OCI-LY7 (cell line): ENCODE measurements around the gene JAZF1. TPM values are rescaled to one million over a fixed set of nuclear protein-coding genes. Genes with fewer than 3 reads are reported as not detected.
A peak's percentile ranks its signal among the peaks of the same experiment; 100 is the strongest.

ENCODE experiments used
- BruUV-seq: library from RNA; stranded (reverse); fragments of 400-500 nt; replicated peaks from 2 replicates; lab custom pipeline; 2021; lab: Mats Ljungman, UMichigan
- CTCF ChIA-PET: fragments of 300-600 bp; sonication (Branson Sonifier 250); formaldehyde crosslinking; loops from one replicate; lab custom pipeline; 2022; ENCODE audit warnings: antibody characterized with exemption; ENCODE audit not compliant: unreplicated experiment; lab: Charles Lee
- POLR2A ChIA-PET: fragments of 300-600 bp; sonication (Branson Sonifier 250); formaldehyde crosslinking; loops from one replicate; lab custom pipeline; 2022; ENCODE audit warnings: antibody characterized with exemption; lab: Charles Lee
- DNase-seq: peaks from one replicate; pipeline ENCODE4 v3.0.0-alpha.2; 2015; ENCODE audit warnings: low spot score
- H2AFZ ChIP-seq: fragments of 200-600 bp; sonication (generic), shearing (Covaris generic); 2 replicates; pipeline ENCODE4 v1.6.1; 2014; ENCODE audit warnings: mild to moderate bottlenecking, antibody characterized with exemption, low read length, moderate library complexity
- H3K27ac ChIP-seq: fragments of 200-600 bp; sonication (generic); 2 replicates; pipeline ENCODE4 v1.5.1; 2014; ENCODE audit warnings: mixed run types, low read depth, mild to moderate bottlenecking, moderate library complexity, low read length, inconsistent platforms; ENCODE audit not compliant: poor library complexity, severe bottlenecking
- H3K36me3 ChIP-seq: fragments of 200-600 bp; sonication (generic); 2 replicates; pipeline ENCODE4 v1.6.1; 2014; ENCODE audit warnings: mild to moderate bottlenecking, antibody characterized with exemption, low read length, moderate library complexity, mixed read lengths; ENCODE audit not compliant: insufficient read depth
- H3K4me1 ChIP-seq: fragments of 200-600 bp; sonication (generic); 2 replicates; pipeline ENCODE4 v1.5.1; 2014; ENCODE audit warnings: mild to moderate bottlenecking, low read length; ENCODE audit not compliant: insufficient read depth, poor library complexity, severe bottlenecking
- H3K4me2 ChIP-seq: fragments of 200-600 bp; sonication (generic); 2 replicates; pipeline ENCODE4 v1.6.1; 2014; ENCODE audit warnings: mild to moderate bottlenecking, low read length
- H3K4me3 ChIP-seq: fragments of 200-600 bp; sonication (generic); 2 replicates; pipeline ENCODE4 v1.5.1; 2014; ENCODE audit warnings: mild to moderate bottlenecking, low read depth, low read length; ENCODE audit not compliant: poor library complexity, severe bottlenecking
- H3K79me2 ChIP-seq: fragments of 200-600 bp; sonication (generic); 2 replicates; pipeline ENCODE4 v1.6.1; 2016; ENCODE audit warnings: low read depth, mild to moderate bottlenecking, low read length, moderate library complexity, mixed read lengths; ENCODE audit not compliant: insufficient read depth
- H3K9me2 ChIP-seq: fragments of 200-600 bp; sonication (generic); 2 replicates; pipeline ENCODE4 v1.6.1; 2016; ENCODE audit warnings: mild to moderate bottlenecking, low read length, mixed read lengths; ENCODE audit not compliant: insufficient read depth
- H3K9me3 ChIP-seq: fragments of 200-600 bp; sonication (generic); 2 replicates; pipeline ENCODE4 v1.6.1; 2014; ENCODE audit warnings: mild to moderate bottlenecking, mixed run types, low read length, mixed read lengths
- H4K20me1 ChIP-seq: fragments of 200-600 bp; sonication (generic); 2 replicates; pipeline ENCODE4 v1.6.1; 2014; ENCODE audit warnings: mild to moderate bottlenecking, antibody characterized with exemption, low read length, moderate library complexity, mixed read lengths; ENCODE audit not compliant: insufficient read depth
- EZH2phosphoT487 ChIP-seq: fragments of 200-600 bp; sonication (generic); IDR thresholded peaks from 2 replicates; pipeline ENCODE4 v1.6.1; 2018; ENCODE audit warnings: low read depth, borderline replicate concordance, mild to moderate bottlenecking, mixed run types, antibody characterized with exemption, low read length, moderate library complexity, mixed read lengths
- intact Hi-C: fragments of 100-400 bp; cut with micrococcal nuclease; formaldehyde crosslinking; loops from one replicate; pipeline ENCODE4 v1.10.0; 2022; ENCODE audit not compliant: unreplicated experiment
- total RNA-seq, 2 experiments: library from RNA; depleted of rRNA in 1 of 2; stranded (reverse); fragments of >200 nt in 1 of 2; shearing (Covaris generic) in 1 of 2; gene quantifications; 2 replicates each; pipeline ENCODE4 v1.2.3, GENCODE V29; 2014 to 2022
- TF ChIP-seq, protein P1 (sequence below): fragments of 200-600 bp; sonication (generic); conservative IDR thresholded peaks from 2 replicates; pipeline ENCODE4 v1.5.1; 2014; ENCODE audit warnings: mild to moderate bottlenecking, antibody characterized with exemption, low read length, moderate library complexity, mixed read lengths

Gene JAZF1
- total RNA-seq, 2 experiments from 2014 or later, result 6.3 to 25.0 TPM

DNA sequence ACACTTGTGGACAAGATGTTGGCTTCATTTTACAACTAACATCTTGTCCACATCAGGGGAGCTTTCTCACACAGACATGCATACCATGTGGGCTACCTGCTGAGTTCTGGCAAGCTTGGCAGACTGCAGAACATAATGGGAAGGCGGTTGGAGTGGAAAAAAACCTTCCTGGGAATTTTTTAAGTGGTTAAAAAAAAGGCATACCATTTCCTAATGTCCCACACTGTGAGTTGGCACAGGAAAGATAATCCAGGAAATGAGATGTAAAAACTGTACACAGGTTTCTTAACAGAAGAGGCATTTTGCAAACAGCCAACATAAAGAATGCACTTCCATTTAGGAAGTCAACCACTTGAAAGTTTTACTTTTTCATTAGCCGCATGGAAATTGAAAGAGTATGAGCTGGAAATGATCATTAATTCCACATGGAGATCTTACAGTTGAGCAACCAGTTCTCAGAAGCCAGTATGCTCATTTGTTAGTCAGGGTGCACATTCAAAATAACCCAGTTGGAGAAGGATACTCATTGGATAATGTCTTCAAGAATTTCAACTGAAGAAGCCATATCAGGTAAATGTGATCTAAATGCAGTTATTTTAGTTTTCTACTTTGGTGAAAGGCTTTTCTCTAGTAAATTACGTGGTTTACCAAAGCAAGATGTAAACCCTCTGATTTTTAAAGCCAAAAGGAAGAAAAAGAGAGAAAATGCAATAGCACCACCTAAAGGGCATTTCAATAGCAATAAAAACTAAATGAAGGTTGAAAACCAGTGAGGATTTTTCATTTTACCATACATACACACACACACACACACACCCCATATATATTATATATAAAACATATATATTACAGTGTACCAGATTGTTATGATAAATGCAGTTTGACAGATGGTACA, 246.7 kb downstream of the JAZF1 start:
- Histone ChIP-seq H3K4me3 (no peak overlapping the region), H3K4me1 (peaks cover 5% of the 10 kb centered on the region), H3K9me3 (no peaks in the 10 kb centered on the region), H3K36me3 (no peaks in the 10 kb centered on the region), H3K27ac (no peak overlapping the region), H3K9me2 (no peaks in the 10 kb centered on the region), H2AFZ (no peak overlapping the region), H4K20me1 (no peaks in the 10 kb centered on the region), H3K79me2 (no peaks in the 10 kb centered on the region), H3K4me2 (peak overlapping the region; percentile 14; the same call in 1 of the 2 replicates)
- TF ChIP-seq, protein P1, sequence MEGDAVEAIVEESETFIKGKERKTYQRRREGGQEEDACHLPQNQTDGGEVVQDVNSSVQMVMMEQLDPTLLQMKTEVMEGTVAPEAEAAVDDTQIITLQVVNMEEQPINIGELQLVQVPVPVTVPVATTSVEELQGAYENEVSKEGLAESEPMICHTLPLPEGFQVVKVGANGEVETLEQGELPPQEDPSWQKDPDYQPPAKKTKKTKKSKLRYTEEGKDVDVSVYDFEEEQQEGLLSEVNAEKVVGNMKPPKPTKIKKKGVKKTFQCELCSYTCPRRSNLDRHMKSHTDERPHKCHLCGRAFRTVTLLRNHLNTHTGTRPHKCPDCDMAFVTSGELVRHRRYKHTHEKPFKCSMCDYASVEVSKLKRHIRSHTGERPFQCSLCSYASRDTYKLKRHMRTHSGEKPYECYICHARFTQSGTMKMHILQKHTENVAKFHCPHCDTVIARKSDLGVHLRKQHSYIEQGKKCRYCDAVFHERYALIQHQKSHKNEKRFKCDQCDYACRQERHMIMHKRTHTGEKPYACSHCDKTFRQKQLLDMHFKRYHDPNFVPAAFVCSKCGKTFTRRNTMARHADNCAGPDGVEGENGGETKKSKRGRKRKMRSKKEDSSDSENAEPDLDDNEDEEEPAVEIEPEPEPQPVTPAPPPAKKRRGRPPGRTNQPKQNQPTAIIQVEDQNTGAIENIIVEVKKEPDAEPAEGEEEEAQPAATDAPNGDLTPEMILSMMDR, result peak; percentile 79
- TF ChIP-seq EZH2phosphoT487, result no peak
- intact Hi-C loops, result no loop called here
- POLR2A ChIA-PET, result interaction anchor here (0.7 to 1.0 kb wide), 2 partner anchors 14 to 72 kb away, joined by 3 read pairs; no protein-coding TSS in a partner anchor
- BruUV-seq, result no TSS peak
- DNase-seq, result peak; percentile 10
- CTCF ChIA-PET, result interaction anchor here (0.6 kb wide), 1 partner anchor 415 kb away, joined by 3 read pairs; no protein-coding TSS in a partner anchor

DNA sequence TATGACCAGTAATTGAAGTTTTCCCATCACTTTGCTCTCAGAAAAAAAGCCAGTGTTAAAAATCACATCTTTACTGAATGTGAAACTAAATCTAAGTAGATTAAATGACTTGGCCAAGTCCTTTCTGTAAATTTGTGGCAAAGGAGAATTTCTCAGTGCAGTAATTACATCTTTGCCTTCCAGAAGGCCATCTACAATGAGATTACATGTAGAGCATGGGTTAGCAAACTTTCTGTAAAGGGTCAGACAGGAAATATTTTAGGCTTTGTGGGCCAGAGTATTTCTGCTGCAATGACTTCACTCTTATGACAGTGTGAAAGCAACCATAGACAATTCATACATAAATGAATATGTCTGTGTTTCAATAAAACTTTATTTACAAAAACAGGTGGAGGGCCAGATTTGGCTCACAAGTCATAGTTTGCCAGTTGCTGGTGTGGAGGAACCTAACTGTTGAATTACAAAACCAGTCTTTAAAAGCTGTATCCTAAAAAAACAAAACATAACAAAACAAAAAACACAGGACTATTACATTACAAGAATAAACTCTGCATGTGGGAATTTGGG, 249.6 kb downstream of the JAZF1 start:
- Histone ChIP-seq H3K79me2 (no peaks in the 10 kb centered on the region), H3K4me1 (peaks cover 7% of the 10 kb centered on the region), H3K27ac (no peak overlapping the region), H4K20me1 (no peaks in the 10 kb centered on the region), H2AFZ (no peak overlapping the region), H3K4me3 (no peak overlapping the region), H3K9me3 (no peaks in the 10 kb centered on the region), H3K9me2 (no peaks in the 10 kb centered on the region), H3K4me2 (no peak overlapping the region), H3K36me3 (no peaks in the 10 kb centered on the region)
- no TSS peak for BruUV-seq
- TF ChIP-seq, protein P1, result no peak
- TF ChIP-seq EZH2phosphoT487, result no peak
- DNase-seq, result no peak
- ChIA-PET POLR2A (no interaction called here), CTCF (no interaction called here)
- intact Hi-C loops, result no loop called here
